ENCODE data around the gene GTF3C5. TPM values are rescaled to one million over a fixed set of nuclear protein-coding genes. Genes with fewer than 3 reads are reported as not detected.

GTF3C5 gene
- total and polyA plus RNA-seq, 2 of the 4 experiments (the other 2 are of a cell fraction): 49.1 to 52.3 TPM

DNA sequence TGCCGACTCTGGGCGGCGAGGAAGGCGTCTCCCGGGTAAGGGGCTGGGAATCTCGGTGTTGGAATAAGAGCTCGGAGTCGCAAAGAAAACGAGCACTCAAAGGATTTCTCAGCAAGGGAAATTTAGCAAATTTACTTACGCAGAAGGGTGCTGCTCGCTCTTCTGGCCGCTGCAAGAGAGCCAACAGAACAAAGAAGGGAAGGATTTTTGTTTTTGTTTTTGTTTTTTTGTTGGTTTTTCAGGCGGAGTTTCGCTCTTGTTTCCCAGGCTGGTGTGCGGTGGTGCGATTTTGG lies 279 bp downstream of the GTF3C5 start:
- no peak for ATAC-seq (ENCODE audit: low read depth)
- Histone ChIP-seq H2AFZ (replicated peaks; ENCODE audit: low read length, poor library complexity) (peak overlapping the region; percentile 89), H3K18ac (ENCODE audit: low read depth, low read length) (0 out of 2 replicates have a peak overlapping the region, but pooled peaks have one; percentile 29), H2BK5ac (ENCODE audit: low read depth, low read length, poor library complexity, severe bottlenecking) (peak overlapping the region; percentile 86), H2BK15ac (ENCODE audit: low read depth, low read length) (no peak overlapping the region), H3K4ac (ENCODE audit: low read depth, low read length) (peak overlapping the region; percentile 47), H3K14ac (replicated peaks; ENCODE audit: low read depth, low read length) (peak overlapping the region; percentile 24), H4K8ac (ENCODE audit: low read depth in 2 of 2, low read length in 2 of 2) (peak overlapping the region; percentile 96 to 99), H3K27ac (ENCODE audit: insufficient read depth, low read length) (peak overlapping the region; percentile 89), H3K9me3 (ENCODE audit: control insufficient read depth, insufficient read depth, low read length) (no peaks in the 10 kb centered on the region), H4K5ac (ENCODE audit: low read depth, low read length) (peak overlapping the region; percentile 94), H3K56ac (ENCODE audit: extremely low read depth, insufficient read depth, low read length) (peak overlapping the region; percentile 52), H3K9me1 (ENCODE audit: insufficient read depth, low read length) (peaks cover 5% of the 10 kb centered on the region), H2BK120ac (ENCODE audit: low read depth, low read length) (peak overlapping the region; percentile 23; the same call in 1 of the 2 replicates), H4K20me1 (ENCODE audit: insufficient read depth, low read length) (peaks cover 23% of the 10 kb centered on the region), H3K23ac (ENCODE audit: low read depth, low read length) (peak overlapping the region; percentile 61), H3K4me2 (ENCODE audit: low read depth, low read length) (peak overlapping the region; percentile 92), H3K27me3 (ENCODE audit: control insufficient read depth, insufficient read depth, low read length) (no peaks in the 10 kb centered on the region), H3K36me3 (ENCODE audit: control insufficient read depth, insufficient read depth, low read length) (peaks cover 7% of the 10 kb centered on the region; the same call in 1 of the 2 replicates), H3K9ac (ENCODE audit: low read depth, low read length) (peak overlapping the region; percentile 97), H2AK9ac (replicated peaks; ENCODE audit: low read depth, low read length, poor library complexity) (peak overlapping the region; percentile 89), H2AK5ac (ENCODE audit: low read depth, low read length) (peak overlapping the region; percentile 68), H3K4me1 (ENCODE audit: control insufficient read depth, insufficient read depth, low read length) (peaks cover 6% of the 10 kb centered on the region), H3K79me1 (ENCODE audit: low read depth in 1 of 2, low read length in 2 of 2) (peaks cover 41 to 65% of the 10 kb centered on the region in 2 experiments), H4K91ac (ENCODE audit: insufficient read depth, low read depth, low read length) (peak overlapping the region; percentile 60; the same call in 1 of the 2 replicates), H2BK20ac (ENCODE audit: low read depth, low read length) (no peak overlapping the region), H3K4me3 (ENCODE audit: insufficient read depth, low read depth, low read length) (peak overlapping the region; percentile 94)
- no TSS peak for BruUV-seq (replicated peaks)
- WGBS, 2 experiments (ENCODE audit: extremely low coverage in 2 of 2, insufficient read length in 1 of 2): 0% methylated on average over 5 of the region's 16 CpGs; no CpG with 5 or more reads in 1 of the 2 experiments
- in situ Hi-C loops (cut with MboI; ENCODE audit: low sequenced_read_pairs) (loop anchor here (25.0 kb wide), 1 partner anchor 456 kb away; the partner anchor contains the start of gene SLC2A6), dilution Hi-C loops (cut with HindIII; ENCODE audit: low sequenced_read_pairs, unreplicated experiment) (no loop called here), intact Hi-C loops (cut with micrococcal nuclease) (no loop called here)
- no peak for TF ChIP-seq SMC3 (IDR thresholded peaks at IDR 0.05; ENCODE audit: low read depth, low read length)
- no peak for TF ChIP-seq MAZ (IDR thresholded peaks at IDR 0.05; ENCODE audit: borderline replicate concordance, low read depth, low read length)
- no peak for DNase-seq
- ChIA-PET CTCF (interaction anchor here (1.1 to 1.7 kb wide), 2 partner anchors 9 kb away, joined by 3 to 8 read pairs; no protein-coding TSS in a partner anchor), POLR2A (ENCODE audit: unreplicated experiment) (no interaction called here)
